ENCODE data around the gene GPNMB.

DNA sequence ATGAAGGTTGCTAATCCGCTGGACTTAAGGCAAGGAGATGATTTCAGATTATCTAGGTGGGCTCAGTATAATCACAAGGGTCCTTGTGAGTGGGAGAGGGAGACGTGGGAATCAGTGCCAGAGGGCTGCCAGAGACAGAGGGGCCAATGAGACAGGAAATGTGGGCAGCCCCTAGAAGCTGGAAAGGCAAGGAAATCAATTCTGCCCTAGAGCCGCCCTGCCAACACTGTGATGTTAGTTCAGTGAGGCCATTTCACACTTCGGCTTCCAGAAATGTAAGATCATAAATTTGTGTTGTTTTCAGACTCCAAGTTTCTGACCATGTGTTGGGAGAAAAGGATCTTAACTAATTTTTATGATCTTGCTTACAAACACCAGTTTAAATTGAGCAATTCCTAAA, 3.6 kb upstream of the GPNMB start:
- TF ChIP-seq, protein P1, sequence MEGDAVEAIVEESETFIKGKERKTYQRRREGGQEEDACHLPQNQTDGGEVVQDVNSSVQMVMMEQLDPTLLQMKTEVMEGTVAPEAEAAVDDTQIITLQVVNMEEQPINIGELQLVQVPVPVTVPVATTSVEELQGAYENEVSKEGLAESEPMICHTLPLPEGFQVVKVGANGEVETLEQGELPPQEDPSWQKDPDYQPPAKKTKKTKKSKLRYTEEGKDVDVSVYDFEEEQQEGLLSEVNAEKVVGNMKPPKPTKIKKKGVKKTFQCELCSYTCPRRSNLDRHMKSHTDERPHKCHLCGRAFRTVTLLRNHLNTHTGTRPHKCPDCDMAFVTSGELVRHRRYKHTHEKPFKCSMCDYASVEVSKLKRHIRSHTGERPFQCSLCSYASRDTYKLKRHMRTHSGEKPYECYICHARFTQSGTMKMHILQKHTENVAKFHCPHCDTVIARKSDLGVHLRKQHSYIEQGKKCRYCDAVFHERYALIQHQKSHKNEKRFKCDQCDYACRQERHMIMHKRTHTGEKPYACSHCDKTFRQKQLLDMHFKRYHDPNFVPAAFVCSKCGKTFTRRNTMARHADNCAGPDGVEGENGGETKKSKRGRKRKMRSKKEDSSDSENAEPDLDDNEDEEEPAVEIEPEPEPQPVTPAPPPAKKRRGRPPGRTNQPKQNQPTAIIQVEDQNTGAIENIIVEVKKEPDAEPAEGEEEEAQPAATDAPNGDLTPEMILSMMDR (conservative IDR thresholded peaks at IDR 0.05; ENCODE audit: low read depth, low read length), result no peak
- TF ChIP-seq EZH2 (IDR thresholded peaks at IDR 0.05; ENCODE audit: low read length, unreplicated experiment) (no peak), EZH2phosphoT487 (IDR thresholded peaks at IDR 0.05; ENCODE audit: borderline replicate concordance, low read length) (no peak)
